ENCODE data around the gene SCNN1B. TPM values are rescaled to one million over a fixed set of nuclear protein-coding genes. Genes with fewer than 3 reads are reported as not detected.

Gene SCNN1B
- total and polyA plus RNA-seq, 9 donors = 0.13 to 2.5 (median 1.0) TPM; not detected in 1

DNA sequence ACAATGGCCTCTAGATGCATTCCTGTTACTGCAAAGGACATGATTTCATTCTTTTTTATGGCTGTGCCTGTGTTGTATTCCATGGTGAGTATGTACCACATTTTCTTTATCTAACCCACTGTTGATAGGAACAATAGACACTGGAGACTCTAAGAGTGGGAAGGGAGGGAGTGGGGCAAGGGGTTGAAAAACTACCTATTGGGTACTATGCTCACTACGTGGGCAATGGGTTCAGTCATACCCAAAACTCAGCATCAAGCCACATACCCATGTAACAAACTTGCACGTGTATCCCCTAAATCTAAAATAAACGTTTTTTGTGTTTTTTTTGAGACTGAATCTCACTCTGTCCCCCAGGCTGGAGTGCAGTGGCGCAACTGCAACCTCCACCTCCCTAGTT is 47.1 kb upstream of the SCNN1B start:
- intact Hi-C loops (cut with DNase I) = no loop called here
- Histone ChIP-seq H3K4me3 (no peak overlapping the region), H3K4me1 (ENCODE audit: insufficient read depth) (no peaks in the 10 kb centered on the region), H3K9me3 (no peaks in the 10 kb centered on the region), H3K27ac (no peak overlapping the region), H3K27me3 (no peaks in the 10 kb centered on the region), H3K36me3 (no peaks in the 10 kb centered on the region)
- WGBS, 3 donors = 53 to 66% (median 56%) methylated on average over 4 of the region's 4 CpGs
- TF ChIP-seq EP300 (IDR thresholded peaks at IDR 0.05) (no peak), POLR2A (IDR thresholded peaks at IDR 0.05) (no peak)
- TF ChIP-seq, protein P1, sequence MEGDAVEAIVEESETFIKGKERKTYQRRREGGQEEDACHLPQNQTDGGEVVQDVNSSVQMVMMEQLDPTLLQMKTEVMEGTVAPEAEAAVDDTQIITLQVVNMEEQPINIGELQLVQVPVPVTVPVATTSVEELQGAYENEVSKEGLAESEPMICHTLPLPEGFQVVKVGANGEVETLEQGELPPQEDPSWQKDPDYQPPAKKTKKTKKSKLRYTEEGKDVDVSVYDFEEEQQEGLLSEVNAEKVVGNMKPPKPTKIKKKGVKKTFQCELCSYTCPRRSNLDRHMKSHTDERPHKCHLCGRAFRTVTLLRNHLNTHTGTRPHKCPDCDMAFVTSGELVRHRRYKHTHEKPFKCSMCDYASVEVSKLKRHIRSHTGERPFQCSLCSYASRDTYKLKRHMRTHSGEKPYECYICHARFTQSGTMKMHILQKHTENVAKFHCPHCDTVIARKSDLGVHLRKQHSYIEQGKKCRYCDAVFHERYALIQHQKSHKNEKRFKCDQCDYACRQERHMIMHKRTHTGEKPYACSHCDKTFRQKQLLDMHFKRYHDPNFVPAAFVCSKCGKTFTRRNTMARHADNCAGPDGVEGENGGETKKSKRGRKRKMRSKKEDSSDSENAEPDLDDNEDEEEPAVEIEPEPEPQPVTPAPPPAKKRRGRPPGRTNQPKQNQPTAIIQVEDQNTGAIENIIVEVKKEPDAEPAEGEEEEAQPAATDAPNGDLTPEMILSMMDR (IDR thresholded peaks at IDR 0.05) = no peak
- DNase-seq = no peak

DNA sequence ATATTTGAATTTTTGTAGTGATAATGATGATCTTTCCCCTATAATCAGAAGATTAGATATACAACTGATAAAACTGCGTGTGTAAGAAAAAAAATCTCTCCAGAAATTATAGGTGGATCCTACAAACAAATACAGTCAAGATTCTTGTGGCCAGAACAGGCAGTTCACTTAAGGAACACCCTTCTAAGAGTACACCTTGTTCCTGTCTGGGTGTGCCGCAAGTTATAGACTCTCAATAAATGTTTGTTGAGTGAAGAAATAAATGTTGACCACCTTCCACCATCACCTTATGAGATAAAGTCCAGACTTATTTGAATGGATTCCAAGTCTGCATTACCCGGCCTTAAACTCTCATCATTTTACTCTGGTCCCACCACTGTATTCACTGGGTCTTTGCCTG is 45.7 kb upstream of the SCNN1B start:
- TF ChIP-seq POLR2A (IDR thresholded peaks at IDR 0.05) (no peak), EP300 (IDR thresholded peaks at IDR 0.05) (no peak)
- TF ChIP-seq, protein P1 (IDR thresholded peaks at IDR 0.05) = no peak
- Histone ChIP-seq H3K27me3 (no peaks in the 10 kb centered on the region), H3K4me3 (no peak overlapping the region), H3K27ac (no peak overlapping the region), H3K4me1 (ENCODE audit: insufficient read depth) (no peaks in the 10 kb centered on the region), H3K36me3 (no peaks in the 10 kb centered on the region), H3K9me3 (no peaks in the 10 kb centered on the region)
- intact Hi-C loops (cut with DNase I) = no loop called here
- 51 to 69% (median 53%) methylated on average over 3 of the region's 3 CpGs for WGBS, 3 donors
- no peak for DNase-seq

DNA sequence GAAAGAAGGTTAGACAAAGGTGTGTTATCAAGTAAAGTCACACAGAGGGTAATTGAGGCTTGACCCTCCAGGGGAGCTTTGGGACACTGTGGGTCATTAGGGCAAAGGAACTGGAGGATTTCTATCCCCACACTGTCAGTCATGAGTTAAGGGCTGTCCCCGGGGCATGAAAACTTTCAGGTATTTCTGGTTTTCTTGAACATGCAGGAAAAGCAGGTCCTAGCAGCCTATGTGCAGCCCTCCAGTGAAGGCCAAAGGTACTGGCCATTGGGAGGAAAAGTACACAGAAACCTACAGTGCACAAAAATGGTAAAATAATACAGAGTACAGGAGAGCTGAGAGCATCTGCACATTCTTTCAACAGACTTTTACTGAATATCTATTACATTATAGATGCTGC is 44.4 kb upstream of the SCNN1B start:
- no peaks in the 10 kb centered on the region for H3K4me1 ChIP-seq (ENCODE audit: insufficient read depth)
- no peak overlapping the region for H3K27ac ChIP-seq
- intact Hi-C loops (cut with DNase I) = no loop called here
- H3K36me3 ChIP-seq = no peaks in the 10 kb centered on the region
- H3K27me3 ChIP-seq = no peaks in the 10 kb centered on the region
- no peaks in the 10 kb centered on the region for H3K9me3 ChIP-seq
- WGBS, 3 donors = 57 to 84% (median 69%) methylated on average over 1 of the region's 1 CpG
- TF ChIP-seq, protein P1 (IDR thresholded peaks at IDR 0.05) = no peak
- TF ChIP-seq POLR2A (IDR thresholded peaks at IDR 0.05) (no peak), EP300 (IDR thresholded peaks at IDR 0.05) (no peak)
- H3K4me3 ChIP-seq = no peak overlapping the region
- no peak for DNase-seq

DNA sequence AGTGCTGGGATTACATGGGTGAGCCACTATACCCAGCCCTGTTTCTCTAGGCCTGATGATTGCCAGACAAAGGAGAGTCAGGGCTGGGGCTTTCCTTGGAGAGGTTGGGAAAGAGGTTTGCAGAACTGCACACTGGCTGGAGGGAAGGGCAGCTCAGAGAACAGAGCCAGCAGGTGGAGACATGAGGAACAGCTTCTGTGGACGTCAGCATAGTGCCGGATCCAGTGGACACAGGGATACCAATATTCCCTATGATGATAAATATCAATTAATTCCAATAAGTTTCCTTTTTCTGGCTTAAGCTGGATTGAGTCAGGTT is 43.2 kb upstream of the SCNN1B start:
- no peaks in the 10 kb centered on the region for H3K4me1 ChIP-seq (ENCODE audit: insufficient read depth)
- H3K27me3 ChIP-seq = no peaks in the 10 kb centered on the region
- H3K4me3 ChIP-seq = no peak overlapping the region
- WGBS, 3 donors = 67 to 76% (median 74%) methylated on average over 2 of the region's 2 CpGs
- H3K36me3 ChIP-seq = no peaks in the 10 kb centered on the region
- H3K9me3 ChIP-seq = no peaks in the 10 kb centered on the region
- TF ChIP-seq POLR2A (IDR thresholded peaks at IDR 0.05) = no peak
- no peak for TF ChIP-seq EP300 (IDR thresholded peaks at IDR 0.05)
- TF ChIP-seq, protein P1 (IDR thresholded peaks at IDR 0.05) = no peak
- no peak overlapping the region for H3K27ac ChIP-seq
- intact Hi-C loops (cut with DNase I) = no loop called here
- DNase-seq = no peak

DNA sequence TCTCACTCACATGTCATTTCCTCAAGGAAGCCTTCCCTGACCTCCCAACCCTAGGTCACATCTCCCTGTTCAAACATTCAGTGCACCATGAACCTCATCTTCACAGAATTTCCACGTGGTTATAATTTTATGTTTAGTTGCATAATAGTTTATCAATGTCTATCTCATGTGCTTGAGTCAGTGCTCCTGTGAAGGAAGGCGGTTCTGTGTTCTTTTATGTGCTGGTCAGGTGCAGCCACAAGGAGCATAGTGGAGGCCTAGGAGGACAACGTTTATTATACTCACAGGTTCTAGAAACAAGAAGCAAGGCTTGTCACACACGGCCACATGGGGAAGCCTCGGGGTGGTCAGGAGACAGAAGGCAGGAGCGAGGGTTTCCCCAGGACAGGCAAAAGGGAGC is 34.5 kb upstream of the SCNN1B start:
- Histone ChIP-seq H3K9me3 (no peaks in the 10 kb centered on the region), H3K4me1 (ENCODE audit: insufficient read depth) (no peaks in the 10 kb centered on the region), H3K36me3 (no peaks in the 10 kb centered on the region), H3K4me3 (no peak overlapping the region), H3K27ac (no peak overlapping the region), H3K27me3 (no peaks in the 10 kb centered on the region)
- TF ChIP-seq, protein P1 (IDR thresholded peaks at IDR 0.05) = no peak
- TF ChIP-seq POLR2A (IDR thresholded peaks at IDR 0.05) = no peak
- TF ChIP-seq EP300 (IDR thresholded peaks at IDR 0.05) = no peak
- DNase-seq = no peak
- 51 to 61% (median 55%) methylated on average over 6 of the region's 6 CpGs for WGBS, 3 donors
- intact Hi-C loops (cut with DNase I) = no loop called here
